ENCODE measurements around the gene CSNK1D. TPM values are rescaled to one million over a fixed set of nuclear protein-coding genes. Genes with fewer than 3 reads are reported as not detected.

CSNK1D gene
- polyA plus RNA-seq, 1 donor from 2014 or later, result 29.9 TPM

DNA sequence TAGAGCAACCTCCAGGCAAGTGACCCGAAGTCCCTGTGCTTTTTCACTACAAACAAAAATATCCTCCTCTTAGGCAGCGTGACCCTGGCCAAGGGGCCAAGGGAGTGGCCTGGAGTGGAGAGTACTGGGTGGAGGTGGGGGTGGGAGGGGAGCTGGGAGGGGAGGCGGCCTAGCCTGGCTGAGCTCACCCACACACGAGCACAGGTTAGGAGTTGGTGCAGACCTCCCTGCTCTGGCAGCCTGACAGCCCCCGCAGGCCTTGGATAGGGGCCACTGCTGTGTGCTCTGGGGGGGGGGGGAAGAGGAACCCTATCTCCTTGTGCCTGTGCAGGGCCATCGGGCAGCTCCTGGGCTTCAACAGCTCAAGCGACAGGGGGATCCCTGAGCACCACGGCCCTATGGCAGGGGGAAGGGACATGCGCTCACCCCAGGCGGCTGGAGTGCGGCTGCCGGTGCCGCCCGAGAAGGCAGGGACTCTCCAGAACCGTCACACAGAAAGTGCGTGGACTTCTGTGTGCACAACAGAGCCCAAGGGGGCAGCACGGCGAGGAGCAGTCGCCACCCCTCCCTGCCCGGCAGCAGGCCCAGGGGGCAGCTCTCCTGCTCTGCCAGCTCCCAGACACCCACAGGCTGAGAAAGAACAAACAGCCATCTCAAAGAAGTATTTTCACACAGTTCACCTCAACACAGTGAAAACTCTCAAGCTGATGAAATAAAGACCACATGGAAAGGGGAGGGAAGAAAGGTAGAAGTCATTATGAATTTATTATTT, 31.4 kb downstream of the CSNK1D start:
- no peak overlapping the region for H3K27ac ChIP-seq (ENCODE audit: low read length)
- H3K9ac ChIP-seq (ENCODE audit: low read length), result no peak overlapping the region
- no peak overlapping the region for H2AFZ ChIP-seq (ENCODE audit: low read depth, low read length)
- H3K4me2 ChIP-seq (ENCODE audit: low read length), result no peak overlapping the region
- TF ChIP-seq EZH2 (IDR thresholded peaks at IDR 0.05; ENCODE audit: borderline replicate concordance, insufficient read depth, low read length, poor library complexity, severe bottlenecking), result no peak
- no peak for TF ChIP-seq TAF1 (IDR thresholded peaks at IDR 0.05; ENCODE audit: low read depth)
- TF ChIP-seq MXI1 (conservative IDR thresholded peaks at IDR 0.05; ENCODE audit: poor library complexity, severe bottlenecking), result no peak
- no peak for TF ChIP-seq EP300 (conservative IDR thresholded peaks at IDR 0.05; ENCODE audit: poor library complexity, severe bottlenecking)
- TF ChIP-seq SMC3 (conservative IDR thresholded peaks at IDR 0.05; ENCODE audit: poor library complexity), result no peak
- TF ChIP-seq, protein P1, sequence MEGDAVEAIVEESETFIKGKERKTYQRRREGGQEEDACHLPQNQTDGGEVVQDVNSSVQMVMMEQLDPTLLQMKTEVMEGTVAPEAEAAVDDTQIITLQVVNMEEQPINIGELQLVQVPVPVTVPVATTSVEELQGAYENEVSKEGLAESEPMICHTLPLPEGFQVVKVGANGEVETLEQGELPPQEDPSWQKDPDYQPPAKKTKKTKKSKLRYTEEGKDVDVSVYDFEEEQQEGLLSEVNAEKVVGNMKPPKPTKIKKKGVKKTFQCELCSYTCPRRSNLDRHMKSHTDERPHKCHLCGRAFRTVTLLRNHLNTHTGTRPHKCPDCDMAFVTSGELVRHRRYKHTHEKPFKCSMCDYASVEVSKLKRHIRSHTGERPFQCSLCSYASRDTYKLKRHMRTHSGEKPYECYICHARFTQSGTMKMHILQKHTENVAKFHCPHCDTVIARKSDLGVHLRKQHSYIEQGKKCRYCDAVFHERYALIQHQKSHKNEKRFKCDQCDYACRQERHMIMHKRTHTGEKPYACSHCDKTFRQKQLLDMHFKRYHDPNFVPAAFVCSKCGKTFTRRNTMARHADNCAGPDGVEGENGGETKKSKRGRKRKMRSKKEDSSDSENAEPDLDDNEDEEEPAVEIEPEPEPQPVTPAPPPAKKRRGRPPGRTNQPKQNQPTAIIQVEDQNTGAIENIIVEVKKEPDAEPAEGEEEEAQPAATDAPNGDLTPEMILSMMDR (IDR thresholded peaks at IDR 0.05; ENCODE audit: poor library complexity, severe bottlenecking), result no peak
- no peak for TF ChIP-seq POLR2AphosphoS5 (IDR thresholded peaks at IDR 0.05)
- TF ChIP-seq RAD21 (conservative IDR thresholded peaks at IDR 0.05), result no peak
- H3K36me3 ChIP-seq (ENCODE audit: insufficient read depth, low read length), result no peaks in the 10 kb centered on the region
- no peaks in the 10 kb centered on the region for H3K27me3 ChIP-seq (ENCODE audit: insufficient read depth, low read depth, low read length)
- no peak overlapping the region for H3K4me3 ChIP-seq (ENCODE audit: low read length)
- no peaks in the 10 kb centered on the region for H3F3A ChIP-seq (ENCODE audit: insufficient read depth, low read length, poor library complexity, severe bottlenecking)
- H3K9me2 ChIP-seq (ENCODE audit: insufficient read depth, low read length), result no peaks in the 10 kb centered on the region
- H4K20me1 ChIP-seq (ENCODE audit: insufficient read depth), result peaks cover 10% of the 10 kb centered on the region
- no peaks in the 10 kb centered on the region for H3K79me2 ChIP-seq (replicated peaks; ENCODE audit: insufficient read depth, low read length)
- no peaks in the 10 kb centered on the region for H3K9me3 ChIP-seq (ENCODE audit: low read length)

DNA sequence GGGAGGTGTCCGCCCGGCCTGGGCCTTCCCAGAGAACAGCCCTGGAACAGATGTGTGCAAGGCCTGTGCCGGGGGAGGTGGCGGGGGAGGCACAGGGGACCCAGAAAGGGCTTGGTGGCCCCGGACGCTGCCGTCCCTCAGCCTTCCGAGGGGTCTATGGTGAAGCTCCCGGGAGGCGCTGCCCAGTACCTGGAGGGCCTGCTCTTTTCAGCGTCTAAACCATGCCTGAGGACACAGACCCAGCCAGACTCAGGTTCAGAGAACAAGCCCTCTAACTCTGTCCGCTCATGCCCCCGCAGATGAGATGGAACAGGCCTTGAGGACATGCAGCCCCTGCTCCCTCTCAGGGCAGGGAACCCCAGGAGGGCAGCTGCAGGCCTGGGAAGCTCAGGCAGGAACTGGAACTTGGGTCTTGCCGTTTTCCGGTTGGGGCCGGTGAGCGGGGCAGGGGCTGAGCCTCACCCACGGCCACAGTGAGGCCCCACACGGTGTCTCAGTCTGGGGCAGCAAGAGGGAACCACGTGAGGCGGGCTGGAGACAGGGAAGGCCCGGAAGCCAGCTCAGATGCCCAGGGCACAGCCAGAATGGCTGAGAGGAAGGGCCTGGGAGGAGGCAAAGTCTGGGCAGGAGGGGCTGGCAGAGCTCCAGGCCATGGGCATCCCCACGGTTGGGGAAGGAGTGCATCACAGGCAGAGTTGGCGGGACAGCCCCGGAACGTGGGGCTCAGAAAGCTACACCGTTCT, 32.1 kb downstream of the CSNK1D start:
- H3K9me2 ChIP-seq (ENCODE audit: insufficient read depth, low read length), result no peaks in the 10 kb centered on the region
- no peaks in the 10 kb centered on the region for H3K36me3 ChIP-seq (ENCODE audit: insufficient read depth, low read length)
- H3K4me2 ChIP-seq (ENCODE audit: low read length), result no peak overlapping the region
- H3K9me3 ChIP-seq (ENCODE audit: low read length), result no peaks in the 10 kb centered on the region
- no peak overlapping the region for H2AFZ ChIP-seq (ENCODE audit: low read depth, low read length)
- H3K4me3 ChIP-seq (ENCODE audit: low read length), result no peak overlapping the region
- peaks cover 8% of the 10 kb centered on the region for H4K20me1 ChIP-seq (ENCODE audit: insufficient read depth)
- H3K27ac ChIP-seq (ENCODE audit: low read length), result no peak overlapping the region
- H3K27me3 ChIP-seq (ENCODE audit: insufficient read depth, low read depth, low read length), result no peaks in the 10 kb centered on the region
- H3K9ac ChIP-seq (ENCODE audit: low read length), result no peak overlapping the region
- TF ChIP-seq EP300 (conservative IDR thresholded peaks at IDR 0.05; ENCODE audit: poor library complexity, severe bottlenecking) (no peak), EZH2 (IDR thresholded peaks at IDR 0.05; ENCODE audit: borderline replicate concordance, insufficient read depth, low read length, poor library complexity, severe bottlenecking) (no peak), TAF1 (IDR thresholded peaks at IDR 0.05; ENCODE audit: low read depth) (no peak), SMC3 (conservative IDR thresholded peaks at IDR 0.05; ENCODE audit: poor library complexity) (no peak), RAD21 (conservative IDR thresholded peaks at IDR 0.05) (no peak), POLR2AphosphoS5 (IDR thresholded peaks at IDR 0.05) (no peak), MXI1 (conservative IDR thresholded peaks at IDR 0.05; ENCODE audit: poor library complexity, severe bottlenecking) (no peak)
- TF ChIP-seq, protein P1 (IDR thresholded peaks at IDR 0.05; ENCODE audit: poor library complexity, severe bottlenecking), result no peak
- TF ChIP-seq, protein P2, sequence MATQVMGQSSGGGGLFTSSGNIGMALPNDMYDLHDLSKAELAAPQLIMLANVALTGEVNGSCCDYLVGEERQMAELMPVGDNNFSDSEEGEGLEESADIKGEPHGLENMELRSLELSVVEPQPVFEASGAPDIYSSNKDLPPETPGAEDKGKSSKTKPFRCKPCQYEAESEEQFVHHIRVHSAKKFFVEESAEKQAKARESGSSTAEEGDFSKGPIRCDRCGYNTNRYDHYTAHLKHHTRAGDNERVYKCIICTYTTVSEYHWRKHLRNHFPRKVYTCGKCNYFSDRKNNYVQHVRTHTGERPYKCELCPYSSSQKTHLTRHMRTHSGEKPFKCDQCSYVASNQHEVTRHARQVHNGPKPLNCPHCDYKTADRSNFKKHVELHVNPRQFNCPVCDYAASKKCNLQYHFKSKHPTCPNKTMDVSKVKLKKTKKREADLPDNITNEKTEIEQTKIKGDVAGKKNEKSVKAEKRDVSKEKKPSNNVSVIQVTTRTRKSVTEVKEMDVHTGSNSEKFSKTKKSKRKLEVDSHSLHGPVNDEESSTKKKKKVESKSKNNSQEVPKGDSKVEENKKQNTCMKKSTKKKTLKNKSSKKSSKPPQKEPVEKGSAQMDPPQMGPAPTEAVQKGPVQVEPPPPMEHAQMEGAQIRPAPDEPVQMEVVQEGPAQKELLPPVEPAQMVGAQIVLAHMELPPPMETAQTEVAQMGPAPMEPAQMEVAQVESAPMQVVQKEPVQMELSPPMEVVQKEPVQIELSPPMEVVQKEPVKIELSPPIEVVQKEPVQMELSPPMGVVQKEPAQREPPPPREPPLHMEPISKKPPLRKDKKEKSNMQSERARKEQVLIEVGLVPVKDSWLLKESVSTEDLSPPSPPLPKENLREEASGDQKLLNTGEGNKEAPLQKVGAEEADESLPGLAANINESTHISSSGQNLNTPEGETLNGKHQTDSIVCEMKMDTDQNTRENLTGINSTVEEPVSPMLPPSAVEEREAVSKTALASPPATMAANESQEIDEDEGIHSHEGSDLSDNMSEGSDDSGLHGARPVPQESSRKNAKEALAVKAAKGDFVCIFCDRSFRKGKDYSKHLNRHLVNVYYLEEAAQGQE (IDR thresholded peaks at IDR 0.05; ENCODE audit: borderline replicate concordance), result no peak
- H3F3A ChIP-seq (ENCODE audit: insufficient read depth, low read length, poor library complexity, severe bottlenecking), result no peaks in the 10 kb centered on the region
- H3K79me2 ChIP-seq (replicated peaks; ENCODE audit: insufficient read depth, low read length), result no peaks in the 10 kb centered on the region

All from neural cell (in vitro differentiated cells).